HL-60 (cell line): ENCODE results near the gene TMX3.

Experiments used
- CTCF ChIP-seq: IDR thresholded peaks from one replicate; pipeline ENCODE4 v1.5.1; 2011; ENCODE audit warnings: low read length, control low read depth, inconsistent platforms; ENCODE audit not compliant: insufficient read depth
- GABPA ChIP-seq: IDR thresholded peaks from 2 replicates; pipeline ENCODE4 v1.6.1; 2012; ENCODE audit warnings: low read depth
- POLR2AphosphoS5 ChIP-seq: IDR thresholded peaks from 2 replicates; pipeline ENCODE4 v1.6.1; 2012; ENCODE audit warnings: low read depth
- REST ChIP-seq: IDR thresholded peaks from 2 replicates; pipeline ENCODE4 v1.6.1; 2012; ENCODE audit warnings: low read depth; ENCODE audit not compliant: insufficient replicate concordance

- TF ChIP-seq GABPA (no peak), POLR2AphosphoS5 (no peak), REST (no peak), CTCF (no peak)
Observed at GRCh38 chr18:68679528-68679927, 35.4 kb downstream of the TMX3 start.
